HepG2 (cell line): ENCODE measurements around the gene ZNF318. TPM values are rescaled to one million over a fixed set of nuclear protein-coding genes. Genes with fewer than 3 reads are reported as not detected.
A peak's percentile ranks its signal among the peaks of the same experiment; 100 is the strongest.

Source experiments
- CENPBD1 ChIP-seq: sonication (generic); formaldehyde crosslinking; IDR thresholded peaks from 2 replicates; pipeline ENCODE4 v1.8.0; 2022; ENCODE audit warnings: missing genetic modification reagents, low read depth, mild to moderate bottlenecking, borderline replicate concordance
- MAZ ChIP-seq, 2 experiments: sonication (generic) in 1 of 2; formaldehyde crosslinking in 1 of 2; IDR thresholded peaks; 2 replicates each; pipeline versions ENCODE4 v1.5.0 to v1.6.1; 2012 to 2020; ENCODE audit warnings: low read depth in 2 of 2, mild to moderate bottlenecking in 2 of 2, borderline replicate concordance in 1 of 2, improper control_type of control experiment in 1 of 2, low read length in 1 of 2, missing genetic modification reagents in 1 of 2, moderate library complexity in 1 of 2
- NFE2 ChIP-seq: sonication (generic); formaldehyde crosslinking; IDR thresholded peaks from 2 replicates; pipeline ENCODE4 v1.4.0; 2020; ENCODE audit warnings: missing genetic modification reagents
- PATZ1 ChIP-seq: sonication (generic); formaldehyde crosslinking; IDR thresholded peaks from 2 replicates; pipeline ENCODE4 v1.4.0; 2020; ENCODE audit warnings: missing genetic modification reagents
- RXRA ChIP-seq: sonication (generic); formaldehyde crosslinking; IDR thresholded peaks from 2 replicates; pipeline ENCODE4 v1.5.1; 2020; ENCODE audit warnings: missing genetic modification reagents
- TAF1 ChIP-seq: sonication (generic); formaldehyde crosslinking; IDR thresholded peaks from 2 replicates; pipeline ENCODE4 v1.4.0; 2020; ENCODE audit warnings: missing genetic modification reagents
- TFE3 ChIP-seq: IDR thresholded peaks from 2 replicates; pipeline ENCODE4 v1.6.1; 2016
- ZNF20 ChIP-seq: sonication (generic); formaldehyde crosslinking; IDR thresholded peaks from 2 replicates; pipeline ENCODE4 v1.4.0; 2020; ENCODE audit warnings: mild to moderate bottlenecking, moderate library complexity, missing genetic modification reagents
- ZNF547 ChIP-seq: sonication (generic); formaldehyde crosslinking; IDR thresholded peaks from 2 replicates; pipeline ENCODE4 v1.5.1; 2020; ENCODE audit warnings: mild to moderate bottlenecking, missing genetic modification reagents
- ZNF580 ChIP-seq: IDR thresholded peaks from 2 replicates; pipeline ENCODE4 v1.6.1; 2016; ENCODE audit warnings: low read depth, borderline replicate concordance
- ZNF766 ChIP-seq: sonication (generic); formaldehyde crosslinking; IDR thresholded peaks from 2 replicates; pipeline ENCODE4 v1.5.0; 2020; ENCODE audit warnings: missing genetic modification reagents, borderline replicate concordance
- polyA plus RNA-seq, 8 experiments: library from polyadenylated mRNA; depleted of rRNA in 3 of 8; stranded (reverse) in 7 of 8; unstranded in 1 of 8; fragments of >200 nt; fragmentation: Illumina TruSeq in 4 of 8; extraction: Trizol in 4 of 8; gene quantifications; 2 replicates each; pipeline versions ENCODE4 v1.2.1 to v1.2.3, GENCODE V29; 2011 to 2016; ENCODE audit warnings: low read depth in 4 of 8, missing spikeins in 1 of 8, mixed read lengths in 1 of 8; ENCODE audit not compliant: insufficient read depth in 1 of 8
- total RNA-seq, 5 experiments: library from RNA; depleted of rRNA; stranded (reverse); fragments of >200 nt; fragmentation: Illumina TruSeq; extraction: Trizol; gene quantifications; 2 replicates each; pipeline ENCODE4 v1.2.3, GENCODE V29; 2016; ENCODE audit warnings: low read depth in 1 of 5
- TF ChIP-seq, protein P1 (sequence below): IDR thresholded peaks from 2 replicates; pipeline ENCODE4 v1.4.0; 2020; ENCODE audit warnings: mild to moderate bottlenecking, missing genetic modification reagents
- TF ChIP-seq, protein P2 (sequence below): sonication (generic); formaldehyde crosslinking; IDR thresholded peaks from 2 replicates; pipeline ENCODE4 v1.5.1; 2020; ENCODE audit warnings: mild to moderate bottlenecking, missing genetic modification reagents
- TF ChIP-seq, protein P3 (sequence below): sonication (generic); formaldehyde crosslinking; conservative IDR thresholded peaks from 2 replicates; pipeline ENCODE4 v1.8.1; 2023; ENCODE audit warnings: missing genetic modification reagents

Gene ZNF318
- total and polyA plus RNA-seq, 2 of the 13 experiments (the other 11 are each of a cell fraction or from before 2014, with no cell fraction given) = 13.0 to 14.5 TPM

DNA sequence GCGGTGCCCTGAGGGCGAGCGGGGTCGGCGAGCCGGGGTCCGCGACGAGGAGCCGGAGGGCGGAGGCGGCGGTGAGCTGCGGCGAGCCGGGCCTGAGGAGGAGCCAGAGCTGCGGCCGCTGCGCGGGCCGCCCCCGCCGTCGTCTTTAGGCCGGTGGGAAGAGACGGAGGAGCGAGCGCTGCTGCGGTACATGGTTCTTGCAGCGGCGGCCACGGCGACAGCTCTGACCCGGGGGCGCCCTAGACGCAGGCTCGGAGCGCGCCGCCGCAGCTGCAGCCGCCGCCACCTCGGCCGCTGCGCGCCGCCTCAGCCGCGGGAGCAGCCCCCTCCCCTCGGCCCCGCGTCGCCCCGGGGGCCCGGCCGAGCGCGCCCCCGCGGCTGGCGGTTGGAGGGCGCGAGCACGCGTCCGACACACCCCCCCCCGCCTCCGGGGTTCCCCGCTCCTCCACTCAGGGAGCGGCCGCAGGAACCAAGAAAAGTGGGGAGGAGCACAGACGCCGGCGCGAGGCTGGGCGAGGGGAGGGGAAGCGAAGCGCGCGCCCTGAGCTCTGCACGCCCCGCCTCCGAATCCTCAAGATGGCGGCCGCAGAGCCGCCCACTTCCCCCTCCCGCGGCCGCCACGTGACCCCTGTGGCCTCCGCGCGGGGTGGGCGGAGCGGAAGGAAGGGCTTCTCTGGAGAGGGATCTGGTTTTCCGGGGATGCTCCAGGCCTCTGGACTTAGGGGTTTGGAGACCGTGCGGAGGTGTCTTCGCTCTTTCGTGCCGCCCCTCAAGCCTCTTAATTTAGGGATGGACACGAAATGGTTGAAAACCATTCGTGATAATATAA is at the start of gene ZNF318 (continued):
- TF ChIP-seq, protein P1, sequence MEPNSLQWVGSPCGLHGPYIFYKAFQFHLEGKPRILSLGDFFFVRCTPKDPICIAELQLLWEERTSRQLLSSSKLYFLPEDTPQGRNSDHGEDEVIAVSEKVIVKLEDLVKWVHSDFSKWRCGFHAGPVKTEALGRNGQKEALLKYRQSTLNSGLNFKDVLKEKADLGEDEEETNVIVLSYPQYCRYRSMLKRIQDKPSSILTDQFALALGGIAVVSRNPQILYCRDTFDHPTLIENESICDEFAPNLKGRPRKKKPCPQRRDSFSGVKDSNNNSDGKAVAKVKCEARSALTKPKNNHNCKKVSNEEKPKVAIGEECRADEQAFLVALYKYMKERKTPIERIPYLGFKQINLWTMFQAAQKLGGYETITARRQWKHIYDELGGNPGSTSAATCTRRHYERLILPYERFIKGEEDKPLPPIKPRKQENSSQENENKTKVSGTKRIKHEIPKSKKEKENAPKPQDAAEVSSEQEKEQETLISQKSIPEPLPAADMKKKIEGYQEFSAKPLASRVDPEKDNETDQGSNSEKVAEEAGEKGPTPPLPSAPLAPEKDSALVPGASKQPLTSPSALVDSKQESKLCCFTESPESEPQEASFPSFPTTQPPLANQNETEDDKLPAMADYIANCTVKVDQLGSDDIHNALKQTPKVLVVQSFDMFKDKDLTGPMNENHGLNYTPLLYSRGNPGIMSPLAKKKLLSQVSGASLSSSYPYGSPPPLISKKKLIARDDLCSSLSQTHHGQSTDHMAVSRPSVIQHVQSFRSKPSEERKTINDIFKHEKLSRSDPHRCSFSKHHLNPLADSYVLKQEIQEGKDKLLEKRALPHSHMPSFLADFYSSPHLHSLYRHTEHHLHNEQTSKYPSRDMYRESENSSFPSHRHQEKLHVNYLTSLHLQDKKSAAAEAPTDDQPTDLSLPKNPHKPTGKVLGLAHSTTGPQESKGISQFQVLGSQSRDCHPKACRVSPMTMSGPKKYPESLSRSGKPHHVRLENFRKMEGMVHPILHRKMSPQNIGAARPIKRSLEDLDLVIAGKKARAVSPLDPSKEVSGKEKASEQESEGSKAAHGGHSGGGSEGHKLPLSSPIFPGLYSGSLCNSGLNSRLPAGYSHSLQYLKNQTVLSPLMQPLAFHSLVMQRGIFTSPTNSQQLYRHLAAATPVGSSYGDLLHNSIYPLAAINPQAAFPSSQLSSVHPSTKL (CRISPR knock-in tag) = peak; percentile 67
- TF ChIP-seq PATZ1 (CRISPR knock-in tag) (peak; percentile 71; the same call in 1 of the 2 replicates), ZNF547 (CRISPR knock-in tag) (peak; percentile 43), NFE2 (no peak), TAF1 (CRISPR knock-in tag) (no peak; the same call in 1 of the 2 replicates), MAZ (IDR thresholded peaks at IDR 0.05; ENCODE audit: borderline replicate concordance, low read depth, low read length) (peak; percentile 93), MAZ (CRISPR knock-in tag; IDR thresholded peaks at IDR 0.05; ENCODE audit: low read depth) (peak; percentile 86), ZNF580 (peak; percentile 62; the same call in 1 of the 2 replicates), ZNF20 (CRISPR knock-in tag) (peak; percentile 68), ZNF766 (CRISPR knock-in tag) (no peak), RXRA (CRISPR knock-in tag) (peak; percentile 62; the same call in 1 of the 2 replicates), CENPBD1 (CRISPR knock-in tag) (no peak), TFE3 (CRISPR knock-in tag) (peak; percentile 93)
- TF ChIP-seq, protein P2, sequence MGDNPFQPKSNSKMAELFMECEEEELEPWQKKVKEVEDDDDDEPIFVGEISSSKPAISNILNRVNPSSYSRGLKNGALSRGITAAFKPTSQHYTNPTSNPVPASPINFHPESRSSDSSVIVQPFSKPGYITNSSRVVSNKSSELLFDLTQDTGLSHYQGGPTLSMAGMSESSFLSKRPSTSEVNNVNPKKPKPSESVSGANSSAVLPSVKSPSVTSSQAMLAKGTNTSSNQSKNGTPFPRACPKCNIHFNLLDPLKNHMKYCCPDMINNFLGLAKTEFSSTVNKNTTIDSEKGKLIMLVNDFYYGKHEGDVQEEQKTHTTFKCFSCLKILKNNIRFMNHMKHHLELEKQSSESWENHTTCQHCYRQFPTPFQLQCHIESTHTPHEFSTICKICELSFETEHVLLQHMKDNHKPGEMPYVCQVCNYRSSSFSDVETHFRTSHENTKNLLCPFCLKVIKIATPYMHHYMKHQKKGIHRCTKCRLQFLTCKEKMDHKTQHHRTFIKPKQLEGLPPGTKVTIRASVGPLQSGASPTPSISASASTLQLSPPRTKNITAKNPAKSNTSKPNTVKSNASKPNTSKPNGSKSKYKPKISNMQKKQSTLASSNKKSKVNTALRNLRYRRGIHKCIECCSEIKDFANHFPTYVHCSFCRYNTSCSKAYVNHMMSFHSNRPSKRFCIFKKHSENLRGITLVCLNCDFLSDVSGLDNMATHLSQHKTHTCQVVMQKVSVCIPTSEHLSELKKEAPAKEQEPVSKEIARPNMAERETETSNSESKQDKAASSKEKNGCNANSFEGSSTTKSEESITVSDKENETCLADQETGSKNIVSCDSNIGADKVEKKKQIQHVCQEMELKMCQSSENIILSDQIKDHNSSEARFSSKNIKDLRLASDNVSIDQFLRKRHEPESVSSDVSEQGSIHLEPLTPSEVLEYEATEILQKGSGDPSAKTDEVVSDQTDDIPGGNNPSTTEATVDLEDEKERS (CRISPR knock-in tag) = no peak
- TF ChIP-seq, protein P3, sequence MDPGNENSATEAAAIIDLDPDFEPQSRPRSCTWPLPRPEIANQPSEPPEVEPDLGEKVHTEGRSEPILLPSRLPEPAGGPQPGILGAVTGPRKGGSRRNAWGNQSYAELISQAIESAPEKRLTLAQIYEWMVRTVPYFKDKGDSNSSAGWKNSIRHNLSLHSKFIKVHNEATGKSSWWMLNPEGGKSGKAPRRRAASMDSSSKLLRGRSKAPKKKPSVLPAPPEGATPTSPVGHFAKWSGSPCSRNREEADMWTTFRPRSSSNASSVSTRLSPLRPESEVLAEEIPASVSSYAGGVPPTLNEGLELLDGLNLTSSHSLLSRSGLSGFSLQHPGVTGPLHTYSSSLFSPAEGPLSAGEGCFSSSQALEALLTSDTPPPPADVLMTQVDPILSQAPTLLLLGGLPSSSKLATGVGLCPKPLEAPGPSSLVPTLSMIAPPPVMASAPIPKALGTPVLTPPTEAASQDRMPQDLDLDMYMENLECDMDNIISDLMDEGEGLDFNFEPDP (CRISPR knock-in tag) = no peak
